Mucosa of stomach (tissue), 1 donor: ENCODE data around the gene HECTD1.
"Not testable (repeated sequence)": the region's sequence is repeated elsewhere in the genome, so short reads cannot be mapped to it uniquely, and the experiment has no call there.

ENCODE experiments used
- H3K27me3 ChIP-seq: one replicate; pipeline ENCODE4 v1.7.0; 2013; ENCODE audit warnings: mild to moderate bottlenecking, low read length; ENCODE audit not compliant: control insufficient read depth, insufficient read depth
- H3K36me3 ChIP-seq: one replicate; pipeline ENCODE4 v1.7.0; 2013; ENCODE audit warnings: low read length; ENCODE audit not compliant: control insufficient read depth, insufficient read depth
- H3K4me1 ChIP-seq: one replicate; pipeline ENCODE4 v1.7.0; 2013; ENCODE audit warnings: mild to moderate bottlenecking, low read length; ENCODE audit not compliant: control insufficient read depth, insufficient read depth
- H3K4me3 ChIP-seq: one replicate; pipeline ENCODE4 v1.7.0; 2013; ENCODE audit warnings: low read length
- H3K9ac ChIP-seq: one replicate; pipeline ENCODE4 v1.7.0; 2013; ENCODE audit warnings: mild to moderate bottlenecking, low read length, moderate library complexity
- H3K9me3 ChIP-seq: one replicate; pipeline ENCODE4 v1.7.0; 2013; ENCODE audit warnings: mild to moderate bottlenecking, low read length, moderate library complexity; ENCODE audit not compliant: control insufficient read depth
- donor health status: Pancreatic carcinoma.

HECTD1 gene

GRCh38 chr14:31188744-31189143 is 18.8 kb downstream of the HECTD1 start:
- Histone ChIP-seq H3K9me3 (no peaks in the 10 kb centered on the region), H3K27me3 (no peaks in the 10 kb centered on the region), H3K36me3 (peaks cover 10% of the 10 kb centered on the region), H3K9ac (no peak overlapping the region), H3K4me3 (no peak overlapping the region), H3K4me1 (no peaks in the 10 kb centered on the region)

- not testable (repeated sequence) for H3K4me1 ChIP-seq, H3K9me3 ChIP-seq, H3K27me3 ChIP-seq, H3K9ac ChIP-seq, H3K4me3 ChIP-seq, H3K36me3 ChIP-seq
Measured at GRCh38 chr14:31182016-31182415, 25.6 kb downstream of the HECTD1 start.

- peaks cover 5% of the 10 kb centered on the region for H3K4me1 ChIP-seq
- no peak overlapping the region for H3K9ac ChIP-seq
- H3K27me3 ChIP-seq, result no peaks in the 10 kb centered on the region
- H3K9me3 ChIP-seq, result no peaks in the 10 kb centered on the region
- no peaks in the 10 kb centered on the region for H3K36me3 ChIP-seq
- no peak overlapping the region for H3K4me3 ChIP-seq
Measured at GRCh38 chr14:31181271-31181670, 26.3 kb downstream of the HECTD1 start.

- peaks cover 5% of the 10 kb centered on the region for H3K4me1 ChIP-seq
- H3K36me3 ChIP-seq, result no peaks in the 10 kb centered on the region
- no peak overlapping the region for H3K4me3 ChIP-seq
- H3K27me3 ChIP-seq, result no peaks in the 10 kb centered on the region
- no peaks in the 10 kb centered on the region for H3K9me3 ChIP-seq
- H3K9ac ChIP-seq, result peak overlapping the region; percentile 15
Measured at GRCh38 chr14:31180299-31181051, 27.1 kb downstream of the HECTD1 start.

- Histone ChIP-seq H3K9ac (no peak overlapping the region), H3K9me3 (no peaks in the 10 kb centered on the region), H3K27me3 (no peaks in the 10 kb centered on the region), H3K4me1 (no peaks in the 10 kb centered on the region), H3K36me3 (peaks cover 15% of the 10 kb centered on the region), H3K4me3 (no peak overlapping the region)
Measured at GRCh38 chr14:31174433-31174832, 33.2 kb downstream of the HECTD1 start.

- H3K9me3 ChIP-seq, result no peaks in the 10 kb centered on the region
- no peak overlapping the region for H3K4me3 ChIP-seq
- H3K36me3 ChIP-seq, result peaks cover 15% of the 10 kb centered on the region
- H3K9ac ChIP-seq, result no peak overlapping the region
- H3K4me1 ChIP-seq, result no peaks in the 10 kb centered on the region
- H3K27me3 ChIP-seq, result no peaks in the 10 kb centered on the region
Measured at GRCh38 chr14:31173120-31173837, 34.3 kb downstream of the HECTD1 start.

GRCh38 chr14:31172084-31172483 is 35.5 kb downstream of the HECTD1 start:
- Histone ChIP-seq H3K27me3 (no peaks in the 10 kb centered on the region), H3K4me1 (no peaks in the 10 kb centered on the region), H3K4me3 (no peak overlapping the region), H3K36me3 (peaks cover 15% of the 10 kb centered on the region), H3K9me3 (no peaks in the 10 kb centered on the region), H3K9ac (no peak overlapping the region)

GRCh38 chr14:31170411-31170810 is 37.2 kb downstream of the HECTD1 start:
- H3K9ac ChIP-seq, result no peak overlapping the region
- no peaks in the 10 kb centered on the region for H3K9me3 ChIP-seq
- no peaks in the 10 kb centered on the region for H3K27me3 ChIP-seq
- peaks cover 22% of the 10 kb centered on the region for H3K36me3 ChIP-seq
- no peak overlapping the region for H3K4me3 ChIP-seq
- peaks cover 13% of the 10 kb centered on the region for H3K4me1 ChIP-seq

GRCh38 chr14:31169877-31170276 is 37.7 kb downstream of the HECTD1 start:
- no peak overlapping the region for H3K9ac ChIP-seq
- H3K9me3 ChIP-seq, result no peaks in the 10 kb centered on the region
- H3K27me3 ChIP-seq, result no peaks in the 10 kb centered on the region
- peaks cover 18% of the 10 kb centered on the region for H3K4me1 ChIP-seq
- H3K36me3 ChIP-seq, result peaks cover 22% of the 10 kb centered on the region
- no peak overlapping the region for H3K4me3 ChIP-seq

GRCh38 chr14:31167032-31167431 is 40.6 kb downstream of the HECTD1 start:
- peaks cover 8% of the 10 kb centered on the region for H3K36me3 ChIP-seq
- no peaks in the 10 kb centered on the region for H3K27me3 ChIP-seq
- peaks cover 28% of the 10 kb centered on the region for H3K4me1 ChIP-seq
- no peaks in the 10 kb centered on the region for H3K9me3 ChIP-seq
- H3K9ac ChIP-seq, result no peak overlapping the region
- no peak overlapping the region for H3K4me3 ChIP-seq

GRCh38 chr14:31166271-31166561 is 41.4 kb downstream of the HECTD1 start:
- no peak overlapping the region for H3K4me3 ChIP-seq
- peaks cover 28% of the 10 kb centered on the region for H3K4me1 ChIP-seq
- H3K36me3 ChIP-seq, result peaks cover 8% of the 10 kb centered on the region
- no peaks in the 10 kb centered on the region for H3K9me3 ChIP-seq
- H3K9ac ChIP-seq, result no peak overlapping the region
- H3K27me3 ChIP-seq, result no peaks in the 10 kb centered on the region

GRCh38 chr14:31164115-31164514 is 43.5 kb downstream of the HECTD1 start:
- Histone ChIP-seq H3K9ac (no peak overlapping the region), H3K4me1 (peaks cover 28% of the 10 kb centered on the region), H3K9me3 (no peaks in the 10 kb centered on the region), H3K36me3 (peaks cover 8% of the 10 kb centered on the region), H3K4me3 (no peak overlapping the region), H3K27me3 (no peaks in the 10 kb centered on the region)
